HG03558 (cell line): ENCODE measurements around the gene HS6ST3.

ENCODE experiments used
- ATAC-seq: cut with Tn5 transposase; IDR thresholded peaks from one replicate; pipeline ENCODE4 v1.9.1; 2021; ENCODE audit warnings: moderate number of reproducible peaks; ENCODE audit not compliant: unreplicated experiment; ENCODE audit errors: extremely low read depth

HS6ST3 gene

GRCh38 chr13:96417939-96418685 is 328.2 kb downstream of the HS6ST3 start:
- ATAC-seq: no peak

DNA sequence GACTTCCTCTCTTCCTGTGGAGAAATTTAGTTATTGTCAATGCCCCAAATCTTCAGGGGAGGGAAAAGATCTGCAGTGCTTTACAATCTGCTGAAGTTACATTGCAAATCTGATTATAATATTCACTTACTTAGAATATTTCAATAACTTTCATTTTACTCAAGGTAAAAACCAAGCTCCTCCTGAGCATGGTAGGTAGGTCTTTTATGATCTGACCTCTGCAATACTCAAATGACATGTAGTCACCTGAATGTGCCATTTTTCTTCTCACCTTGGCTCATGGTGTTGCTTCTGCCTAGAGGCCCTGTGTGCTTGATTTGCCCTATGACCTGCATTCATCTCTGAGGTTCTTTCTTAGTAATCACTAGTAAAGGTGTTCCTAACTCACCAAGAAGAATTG is 331.4 kb downstream of the HS6ST3 start:
- ATAC-seq: no peak

DNA sequence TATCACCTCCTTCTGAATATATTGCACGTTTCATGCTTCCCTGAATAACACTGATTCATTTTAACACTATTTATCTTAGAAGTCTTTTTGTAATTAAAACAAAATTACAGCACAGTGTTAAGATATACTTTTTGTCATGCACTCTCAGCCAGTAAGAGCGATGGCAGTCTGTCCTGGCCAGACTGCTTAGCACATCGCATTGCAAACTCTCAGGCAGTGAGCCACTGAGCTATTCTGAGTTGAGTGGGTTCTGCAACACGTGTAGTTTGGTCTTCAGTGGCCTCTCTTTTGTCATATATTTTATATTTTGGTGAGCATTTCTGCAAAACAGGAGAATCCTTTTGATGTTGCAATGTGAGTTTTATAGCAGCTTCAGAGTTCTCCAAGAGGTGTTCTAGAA is 332.1 kb downstream of the HS6ST3 start:
- ATAC-seq: no peak

- ATAC-seq: no peak
These were observed 336.3 kb downstream of the HS6ST3 start for GRCh38 chr13:96426167-96426566.

- ATAC-seq: no peak
These were observed 339.0 kb downstream of the HS6ST3 start for GRCh38 chr13:96428911-96429310.

- ATAC-seq: no peak
These were observed 341.2 kb downstream of the HS6ST3 start for GRCh38 chr13:96431044-96431581.

- ATAC-seq: no peak
These were observed 354.8 kb downstream of the HS6ST3 start for GRCh38 chr13:96444676-96445075.

- ATAC-seq: no peak
These were observed 360.0 kb downstream of the HS6ST3 start for GRCh38 chr13:96449920-96450319.

GRCh38 chr13:96450326-96451020 is 360.6 kb downstream of the HS6ST3 start:
- ATAC-seq: no peak

DNA sequence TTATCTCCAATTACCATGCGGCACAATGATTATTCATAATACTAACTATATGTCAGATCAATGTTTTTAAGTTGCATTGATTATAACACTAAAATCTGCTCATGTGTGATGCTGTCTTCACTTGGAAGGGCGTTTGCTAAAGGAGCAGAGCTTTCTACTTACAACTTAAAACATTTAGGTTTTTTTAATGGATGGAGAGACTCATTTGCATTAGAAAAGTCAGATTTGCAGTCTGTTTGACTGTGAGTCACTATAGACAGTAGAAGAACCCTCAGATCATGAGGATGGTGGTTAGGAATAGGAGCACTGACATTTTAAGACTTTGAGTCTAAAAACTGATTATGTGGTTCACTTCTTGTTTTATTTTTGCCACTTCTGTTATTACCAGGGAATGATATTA is 364.6 kb downstream of the HS6ST3 start:
- ATAC-seq: no peak

GRCh38 chr13:96460609-96461008 is 370.7 kb downstream of the HS6ST3 start:
- no peak for ATAC-seq

DNA sequence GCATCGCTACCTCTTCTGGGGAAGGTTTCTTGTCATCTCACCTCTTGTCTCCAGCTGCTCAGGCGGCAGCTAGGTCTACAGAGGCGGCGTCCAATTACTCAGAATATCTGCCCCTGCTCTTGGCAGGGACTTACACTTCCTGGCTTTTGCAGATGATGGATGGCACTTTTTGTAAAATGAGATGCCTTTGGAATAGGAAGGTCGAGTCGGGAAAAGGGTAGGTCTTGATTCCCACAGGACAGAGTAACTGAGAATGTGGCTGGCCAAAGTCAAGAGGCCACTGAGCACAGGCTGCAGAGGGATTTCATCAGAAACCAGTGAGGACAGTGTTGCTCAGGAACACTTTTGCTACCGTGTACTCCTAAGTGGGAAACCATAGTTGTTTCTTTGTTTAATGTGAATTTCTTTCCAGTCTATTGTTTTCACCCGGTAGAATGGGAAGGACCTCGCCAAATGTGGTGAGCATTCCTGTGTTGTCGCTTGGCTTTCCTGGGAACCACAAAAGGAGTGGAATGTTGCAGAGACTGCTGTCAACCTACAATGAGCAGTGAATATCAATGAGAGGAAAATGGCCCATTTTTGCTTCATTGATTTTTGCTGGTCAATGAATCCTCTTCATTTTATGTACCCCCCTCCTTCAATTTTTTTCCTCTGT is 383.7 kb downstream of the HS6ST3 start:
- no peak for ATAC-seq

DNA sequence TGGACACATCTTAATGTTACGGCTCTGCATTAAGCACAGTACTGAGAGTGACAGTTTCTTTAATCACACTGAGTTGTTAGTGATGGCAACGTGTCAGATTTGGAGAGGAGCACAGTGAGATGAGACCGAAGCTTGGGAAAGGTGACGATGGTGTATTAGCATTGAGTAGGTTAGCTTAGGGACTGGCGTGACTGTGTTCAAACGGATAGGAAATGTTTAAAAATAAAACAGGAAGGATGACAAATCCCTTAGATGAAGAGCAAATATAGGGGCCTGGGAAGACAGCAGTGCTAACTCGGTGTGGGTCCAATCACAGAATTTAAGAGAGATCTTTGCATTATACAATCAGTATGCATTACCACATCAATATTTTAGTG is 384.3 kb downstream of the HS6ST3 start:
- ATAC-seq: no peak

GRCh38 chr13:96475103-96475502 is 385.2 kb downstream of the HS6ST3 start:
- ATAC-seq: no peak

DNA sequence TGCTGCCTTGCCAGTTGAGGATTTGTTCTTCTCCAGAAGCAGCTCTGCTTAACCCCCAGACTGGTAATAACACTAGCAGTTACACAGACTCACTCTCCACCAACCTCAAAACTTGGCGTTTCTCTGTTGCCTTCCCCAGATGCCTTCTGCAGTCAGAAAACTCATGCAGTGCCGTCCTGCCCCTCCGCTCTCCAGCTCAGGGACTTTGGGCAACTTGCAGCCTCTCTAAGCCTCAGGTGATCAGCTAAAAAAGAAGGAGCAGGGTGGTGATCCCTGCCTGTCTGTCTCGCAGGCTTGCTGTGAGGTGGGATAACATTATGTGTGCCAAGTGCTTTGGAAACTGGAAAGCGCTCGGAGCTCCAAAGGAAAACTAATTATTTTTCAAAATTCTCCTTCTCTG is 391.6 kb downstream of the HS6ST3 start:
- no peak for ATAC-seq

DNA sequence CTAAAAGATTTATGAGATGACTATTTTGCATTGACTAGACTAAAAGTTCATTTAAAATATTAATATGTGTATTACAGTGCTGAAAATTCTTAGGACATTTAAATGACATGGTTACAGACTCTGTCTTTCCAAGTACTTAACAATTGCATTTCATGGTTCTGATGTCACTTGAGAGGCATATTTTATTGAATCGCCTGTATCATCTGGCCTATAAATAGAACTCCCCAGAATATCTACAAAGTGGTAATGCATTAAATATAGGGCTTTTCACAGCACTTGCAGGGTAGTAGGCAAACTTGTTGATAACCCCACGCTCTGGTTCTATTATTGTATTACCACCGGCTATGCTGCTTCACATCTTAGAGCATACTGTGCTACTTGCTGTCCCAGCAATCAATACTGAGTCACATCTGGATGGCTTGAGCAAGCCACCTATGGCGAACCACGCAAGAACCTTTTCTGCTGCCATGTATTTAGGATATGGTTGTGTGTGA is 400.6 kb downstream of the HS6ST3 start:
- ATAC-seq: no peak

GRCh38 chr13:96491103-96491502 is 401.2 kb downstream of the HS6ST3 start:
- no peak for ATAC-seq

DNA sequence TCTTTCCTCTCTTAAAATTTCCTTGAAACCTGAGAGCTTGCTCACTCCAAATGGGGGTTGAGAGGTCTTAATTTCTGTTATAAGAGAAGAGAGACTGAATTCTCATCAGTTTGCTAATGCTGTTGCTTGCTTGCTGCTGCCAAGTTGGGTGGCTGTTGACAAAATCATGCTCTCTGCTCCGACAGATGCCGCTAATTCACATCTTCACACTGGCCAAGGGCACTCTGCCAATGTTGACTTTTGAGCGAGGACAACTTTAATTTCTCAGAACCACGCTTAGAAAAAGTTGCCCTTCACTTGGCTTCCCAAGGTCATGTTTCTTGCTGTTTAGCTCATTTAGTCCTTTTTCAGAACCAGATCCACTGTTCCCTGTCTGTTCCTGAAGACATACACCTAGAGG is 402.9 kb downstream of the HS6ST3 start:
- no peak for ATAC-seq

- no peak for ATAC-seq
These were observed 409.7 kb downstream of the HS6ST3 start for GRCh38 chr13:96499656-96500055.

DNA sequence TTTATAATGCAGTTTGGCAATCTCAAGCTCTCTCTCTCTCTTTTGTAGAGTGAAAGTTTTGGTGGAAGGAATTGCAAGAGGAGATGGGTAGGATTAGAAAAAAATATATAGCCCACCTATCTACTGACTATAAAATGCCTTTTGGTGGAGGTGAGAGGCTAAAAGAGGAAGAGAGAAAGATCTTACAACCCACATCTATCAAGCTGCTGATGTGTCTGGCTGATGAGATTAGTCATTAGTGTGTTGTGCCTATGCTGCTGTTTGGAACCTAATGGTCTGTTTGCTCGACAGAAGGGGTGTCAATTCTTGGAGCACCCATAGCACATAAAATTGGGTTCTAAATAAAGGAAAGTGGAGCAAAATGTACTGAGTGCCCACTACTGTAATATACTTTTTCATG is 411.0 kb downstream of the HS6ST3 start:
- no peak for ATAC-seq

GRCh38 chr13:96503481-96503880 is 413.6 kb downstream of the HS6ST3 start:
- no peak for ATAC-seq
